ENCODE measurements around the gene TRMT44.

TRMT44 gene

GRCh38 chr4:8464381-8464780 is 23.8 kb downstream of the TRMT44 start:
- H3K9me3 ChIP-seq (ENCODE audit: control extremely low read depth in 1 of 5, control insufficient read depth in 4 of 5, insufficient read depth in 2 of 5, low read depth in 1 of 5, low read length in 4 of 5): no peaks in the 10 kb centered on the region
- H3K4me3 ChIP-seq (ENCODE audit: control insufficient read depth in 1 of 7, extremely low read depth in 1 of 7, insufficient read depth in 4 of 7, low read depth in 2 of 7, low read length in 6 of 7): no peak overlapping the region

GRCh38 chr4:8465615-8466611 is 25.3 kb downstream of the TRMT44 start:
- H3K4me1 ChIP-seq (ENCODE audit: control extremely low read depth in 1 of 4, control insufficient read depth in 4 of 4, insufficient read depth in 4 of 4, low read length in 3 of 4): no peaks in the 10 kb centered on the region
- no peaks in the 10 kb centered on the region for H3K9me3 ChIP-seq (ENCODE audit: control extremely low read depth in 1 of 5, control insufficient read depth in 4 of 5, insufficient read depth in 2 of 5, low read depth in 1 of 5, low read length in 4 of 5)
- ChIA-PET CTCF (no interaction called here), POLR2A (interaction anchor here (0.7 kb wide), 1 partner anchor 12 kb away, joined by 3 read pairs; no protein-coding TSS in a partner anchor)
- no peak for DNase-seq
- H3K27me3 ChIP-seq (replicated peaks in 2 of 5; ENCODE audit: control insufficient read depth in 4 of 5, insufficient read depth in 5 of 5, low read length in 4 of 5): no peaks in the 10 kb centered on the region
- H3K36me3 ChIP-seq (ENCODE audit: control insufficient read depth in 4 of 4, insufficient read depth in 4 of 4, low read length in 3 of 4): peaks cover 19 to 77% (median 48%) of the 10 kb centered on the region in 4 experiments
- 94% methylated on average over 31 of the region's 31 CpGs for WGBS (ENCODE audit: insufficient coverage)
- no peak overlapping the region for H3K4me3 ChIP-seq (ENCODE audit: control insufficient read depth in 1 of 7, extremely low read depth in 1 of 7, insufficient read depth in 4 of 7, low read depth in 2 of 7, low read length in 6 of 7)
- H3K27ac ChIP-seq (ENCODE audit: insufficient read depth in 1 of 2, low read depth in 1 of 2, low read length in 2 of 2, poor library complexity in 1 of 2, severe bottlenecking in 2 of 2): no peak overlapping the region

More at GRCh38 chr4:8464381-8464780, 23.8 kb downstream of the TRMT44 start:
- WGBS (ENCODE audit: insufficient coverage): 97% methylated on average over 11 of the region's 14 CpGs
- no peak for DNase-seq
- no peaks in the 10 kb centered on the region for H3K27me3 ChIP-seq (replicated peaks in 2 of 5; ENCODE audit: control insufficient read depth in 4 of 5, insufficient read depth in 5 of 5, low read length in 4 of 5)
- no peaks in the 10 kb centered on the region for H3K4me1 ChIP-seq (ENCODE audit: control extremely low read depth in 1 of 4, control insufficient read depth in 4 of 4, insufficient read depth in 4 of 4, low read length in 3 of 4)
- H3K36me3 ChIP-seq (ENCODE audit: control insufficient read depth in 4 of 4, insufficient read depth in 4 of 4, low read length in 3 of 4): peaks cover 20 to 67% (median 47%) of the 10 kb centered on the region in 4 experiments
- H3K27ac ChIP-seq (ENCODE audit: insufficient read depth in 1 of 2, low read depth in 1 of 2, low read length in 2 of 2, poor library complexity in 1 of 2, severe bottlenecking in 2 of 2): no peak overlapping the region
- CTCF ChIA-PET: no interaction called here
- POLR2A ChIA-PET: no interaction called here

DNA sequence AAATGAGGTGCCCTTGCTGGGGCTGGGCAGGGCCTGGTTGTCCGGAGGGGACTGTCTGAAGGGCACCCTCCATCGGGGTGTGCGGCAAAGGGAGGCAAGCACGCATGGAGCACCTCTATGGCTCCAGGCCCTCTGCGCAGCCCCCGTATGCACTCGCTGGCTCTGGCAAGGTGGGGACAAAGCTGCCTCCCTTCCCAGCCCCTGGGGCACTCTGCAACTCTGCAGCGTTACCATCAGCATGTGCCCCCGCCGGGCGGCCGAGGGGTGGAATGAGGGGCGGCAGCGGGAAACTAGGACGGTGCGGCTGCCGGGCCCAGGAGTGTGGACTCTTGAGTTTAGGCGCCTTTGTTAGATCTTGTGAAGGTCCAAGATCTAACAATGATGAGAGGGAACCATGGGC is 26.4 kb downstream of the TRMT44 start:
- POLR2A ChIA-PET: no interaction called here
- H3K27ac ChIP-seq (ENCODE audit: insufficient read depth in 1 of 2, low read depth in 1 of 2, low read length in 2 of 2, poor library complexity in 1 of 2, severe bottlenecking in 2 of 2): no peak overlapping the region
- 95% methylated on average over 17 of the region's 18 CpGs for WGBS (ENCODE audit: insufficient coverage)
- H3K4me1 ChIP-seq (ENCODE audit: control extremely low read depth in 1 of 4, control insufficient read depth in 4 of 4, insufficient read depth in 4 of 4, low read length in 3 of 4): no peaks in the 10 kb centered on the region
- no peaks in the 10 kb centered on the region for H3K27me3 ChIP-seq (replicated peaks in 2 of 5; ENCODE audit: control insufficient read depth in 4 of 5, insufficient read depth in 5 of 5, low read length in 4 of 5)
- no peak for DNase-seq
- peaks cover 19 to 77% (median 49%) of the 10 kb centered on the region in 4 experiments for H3K36me3 ChIP-seq (ENCODE audit: control insufficient read depth in 4 of 4, insufficient read depth in 4 of 4, low read length in 3 of 4)
- H3K9me3 ChIP-seq (ENCODE audit: control extremely low read depth in 1 of 5, control insufficient read depth in 4 of 5, insufficient read depth in 2 of 5, low read depth in 1 of 5, low read length in 4 of 5): no peaks in the 10 kb centered on the region
- CTCF ChIA-PET: no interaction called here
- H3K4me3 ChIP-seq (ENCODE audit: control insufficient read depth in 1 of 7, extremely low read depth in 1 of 7, insufficient read depth in 4 of 7, low read depth in 2 of 7, low read length in 6 of 7): no peak overlapping the region

GRCh38 chr4:8468746-8469535 is 28.4 kb downstream of the TRMT44 start:
- no peak overlapping the region for H3K4me3 ChIP-seq (ENCODE audit: control insufficient read depth in 1 of 7, extremely low read depth in 1 of 7, insufficient read depth in 4 of 7, low read depth in 2 of 7, low read length in 6 of 7)
- CTCF ChIA-PET: interaction anchor here (0.9 to 1.4 kb wide), 8 partner anchors 8 to 707 kb away, joined by 3 to 5 read pairs (median 4); no protein-coding TSS in a partner anchor
- peak; percentile 44 to 69 (median 61) for DNase-seq
- POLR2A ChIA-PET: no interaction called here
- H3K36me3 ChIP-seq (ENCODE audit: control insufficient read depth in 4 of 4, insufficient read depth in 4 of 4, low read length in 3 of 4): peaks cover 17 to 76% (median 44%) of the 10 kb centered on the region in 4 experiments
- WGBS (ENCODE audit: insufficient coverage): 52% methylated on average over 20 of the region's 21 CpGs
- H3K9me3 ChIP-seq (ENCODE audit: control extremely low read depth in 1 of 5, control insufficient read depth in 4 of 5, insufficient read depth in 2 of 5, low read depth in 1 of 5, low read length in 4 of 5): no peaks in the 10 kb centered on the region
- H3K4me1 ChIP-seq (ENCODE audit: control extremely low read depth in 1 of 4, control insufficient read depth in 4 of 4, insufficient read depth in 4 of 4, low read length in 3 of 4): no peaks in the 10 kb centered on the region
- no peaks in the 10 kb centered on the region for H3K27me3 ChIP-seq (replicated peaks in 2 of 5; ENCODE audit: control insufficient read depth in 4 of 5, insufficient read depth in 5 of 5, low read length in 4 of 5)
- H3K27ac ChIP-seq (ENCODE audit: insufficient read depth in 1 of 2, low read depth in 1 of 2, low read length in 2 of 2, poor library complexity in 1 of 2, severe bottlenecking in 2 of 2): no peak overlapping the region

DNA sequence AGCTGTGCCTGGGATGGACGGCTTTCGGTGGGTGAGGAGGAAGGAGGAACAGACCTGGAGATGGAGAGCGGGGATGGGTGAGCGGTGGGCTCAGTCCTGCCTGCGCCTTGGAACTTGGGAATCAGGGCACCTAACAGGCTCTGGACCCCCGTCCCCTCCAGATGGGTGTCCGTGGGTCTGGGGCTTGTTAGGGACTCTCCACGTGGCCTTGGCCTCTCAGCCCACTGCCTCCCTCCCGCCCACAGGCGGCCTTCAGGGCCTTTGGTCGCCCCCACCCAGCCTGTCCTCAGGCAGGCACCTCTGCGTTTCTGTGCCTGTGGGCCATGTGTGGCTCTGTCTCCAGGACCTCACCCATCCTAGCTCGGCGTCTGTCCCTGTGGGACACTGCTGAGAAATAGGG is 29.0 kb downstream of the TRMT44 start:
- Histone ChIP-seq H3K9me3 (ENCODE audit: control extremely low read depth in 1 of 5, control insufficient read depth in 4 of 5, insufficient read depth in 2 of 5, low read depth in 1 of 5, low read length in 4 of 5) (no peaks in the 10 kb centered on the region), H3K4me3 (ENCODE audit: control insufficient read depth in 1 of 7, extremely low read depth in 1 of 7, insufficient read depth in 4 of 7, low read depth in 2 of 7, low read length in 6 of 7) (no peak overlapping the region), H3K27me3 (replicated peaks in 2 of 5; ENCODE audit: control insufficient read depth in 4 of 5, insufficient read depth in 5 of 5, low read length in 4 of 5) (no peaks in the 10 kb centered on the region), H3K27ac (ENCODE audit: insufficient read depth in 1 of 2, low read depth in 1 of 2, low read length in 2 of 2, poor library complexity in 1 of 2, severe bottlenecking in 2 of 2) (no peak overlapping the region), H3K4me1 (ENCODE audit: control extremely low read depth in 1 of 4, control insufficient read depth in 4 of 4, insufficient read depth in 4 of 4, low read length in 3 of 4) (no peaks in the 10 kb centered on the region), H3K36me3 (ENCODE audit: control insufficient read depth in 4 of 4, insufficient read depth in 4 of 4, low read length in 3 of 4) (peaks cover 13 to 70% (median 40%) of the 10 kb centered on the region in 4 experiments)
- POLR2A ChIA-PET: no interaction called here
- CTCF ChIA-PET: interaction anchor here (1.0 to 1.2 kb wide), 3 partner anchors 9 to 448 kb away, joined by 3 to 5 read pairs (median 4); no protein-coding TSS in a partner anchor
- no peak for DNase-seq
- 95% methylated on average over 13 of the region's 14 CpGs for WGBS (ENCODE audit: insufficient coverage)

DNA sequence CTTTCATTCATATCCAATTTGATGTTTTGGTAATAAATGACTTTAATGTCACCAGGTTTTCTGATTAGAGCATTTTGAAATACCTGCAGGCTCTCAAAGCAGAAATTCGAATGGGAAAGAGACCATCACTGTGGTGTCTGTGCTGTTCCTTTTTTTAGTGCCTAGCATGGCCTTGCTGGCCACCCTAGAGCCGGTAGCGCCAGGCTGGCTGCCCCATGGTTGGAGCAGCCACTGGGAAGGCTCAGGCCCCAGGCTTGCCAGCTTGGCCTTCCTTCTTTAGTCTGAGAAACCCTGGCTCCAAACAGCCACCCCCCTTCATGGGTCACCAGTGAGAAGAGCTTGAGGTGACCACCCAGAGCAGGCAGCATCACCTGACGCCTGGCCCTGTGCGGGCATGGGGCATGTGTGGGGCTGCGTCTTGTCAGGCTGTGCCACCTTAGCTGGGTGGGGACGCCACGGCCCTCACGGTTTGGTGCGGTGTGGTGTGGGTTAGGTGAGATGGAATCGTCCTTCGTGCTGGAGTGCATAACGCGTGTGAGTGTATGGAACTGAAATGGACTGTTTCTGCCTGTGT is 30.0 kb downstream of the TRMT44 start:
- ChIA-PET POLR2A (no interaction called here), CTCF (interaction anchor here (1.2 kb wide), 1 partner anchor 447 kb away, joined by 4 read pairs; no protein-coding TSS in a partner anchor)
- Histone ChIP-seq H3K4me1 (ENCODE audit: control extremely low read depth in 1 of 4, control insufficient read depth in 4 of 4, insufficient read depth in 4 of 4, low read length in 3 of 4) (no peaks in the 10 kb centered on the region), H3K9me3 (ENCODE audit: control extremely low read depth in 1 of 5, control insufficient read depth in 4 of 5, insufficient read depth in 2 of 5, low read depth in 1 of 5, low read length in 4 of 5) (no peaks in the 10 kb centered on the region), H3K27ac (ENCODE audit: insufficient read depth in 1 of 2, low read depth in 1 of 2, low read length in 2 of 2, poor library complexity in 1 of 2, severe bottlenecking in 2 of 2) (no peak overlapping the region), H3K36me3 (ENCODE audit: control insufficient read depth in 4 of 4, insufficient read depth in 4 of 4, low read length in 3 of 4) (peaks cover 9 to 70% (median 32%) of the 10 kb centered on the region in 4 experiments), H3K4me3 (ENCODE audit: control insufficient read depth in 1 of 7, extremely low read depth in 1 of 7, insufficient read depth in 4 of 7, low read depth in 2 of 7, low read length in 6 of 7) (no peak overlapping the region), H3K27me3 (replicated peaks in 2 of 5; ENCODE audit: control insufficient read depth in 4 of 5, insufficient read depth in 5 of 5, low read length in 4 of 5) (no peaks in the 10 kb centered on the region)
- DNase-seq: no peak
- 99% methylated on average over 14 of the region's 14 CpGs for WGBS (ENCODE audit: insufficient coverage)
